ENCODE results near the gene SMTN.
A peak's percentile ranks its signal among the peaks of the same experiment; 100 is the strongest.
"Not testable (repeated sequence)": the region's sequence is repeated elsewhere in the genome, so short reads cannot be mapped to it uniquely, and the experiment has no call there.

Gene SMTN

DNA sequence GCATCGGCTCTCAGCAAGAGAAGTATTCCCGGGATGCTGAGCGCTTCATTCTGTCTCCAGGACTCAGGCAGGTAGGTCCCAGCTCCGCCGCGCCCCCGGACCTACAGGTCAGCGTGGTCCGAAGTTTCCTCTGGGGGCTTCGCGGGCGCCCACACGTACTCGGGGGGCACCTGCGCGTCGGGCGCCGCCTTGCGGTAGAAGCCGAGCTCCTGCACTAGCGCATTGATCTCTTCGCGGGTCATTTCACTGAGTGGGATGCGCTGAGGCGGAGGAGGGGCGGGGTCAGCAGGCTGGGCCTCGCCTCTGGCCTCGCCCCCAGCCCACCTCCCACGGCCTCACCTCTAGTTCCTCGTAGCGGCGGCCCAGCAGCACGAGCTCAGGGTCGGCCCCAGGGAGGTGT, 23.8 kb downstream of the SMTN start:
- DNase-seq (ENCODE audit: low read depth in 2 of 2), result no peak

DNA sequence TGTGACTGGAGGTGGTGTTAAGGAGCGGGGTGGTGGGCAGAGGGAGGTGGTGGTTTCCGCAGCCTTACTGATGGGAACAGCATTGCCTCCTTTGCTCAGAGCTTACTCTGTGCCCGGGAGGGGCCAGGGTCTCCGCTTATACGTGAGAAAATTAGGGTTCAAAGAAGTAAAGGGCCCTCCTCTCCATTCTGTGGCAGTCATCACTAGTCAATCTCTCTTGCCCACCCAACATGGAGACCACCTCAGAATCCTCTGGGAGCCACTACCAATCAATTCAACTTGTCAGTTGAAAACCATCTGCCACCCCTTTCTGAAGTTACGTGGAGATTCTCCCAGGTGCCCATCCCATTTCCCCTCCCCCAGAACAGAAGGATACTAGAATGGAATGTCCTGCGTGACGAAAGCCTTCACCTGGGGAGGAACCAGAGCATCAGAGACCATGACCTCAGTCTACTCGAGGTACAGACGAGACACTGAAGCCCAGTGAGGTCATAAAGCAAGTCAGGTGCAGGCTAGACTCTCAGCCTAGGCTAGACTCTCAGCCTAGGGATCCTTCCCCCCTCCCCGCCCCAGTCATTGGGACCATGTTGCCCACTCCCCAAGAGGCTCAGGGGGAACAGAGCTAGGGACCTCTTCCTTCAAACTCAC, 24.3 kb downstream of the SMTN start:
- no peak for DNase-seq (ENCODE audit: low read depth in 2 of 2)

DNA sequence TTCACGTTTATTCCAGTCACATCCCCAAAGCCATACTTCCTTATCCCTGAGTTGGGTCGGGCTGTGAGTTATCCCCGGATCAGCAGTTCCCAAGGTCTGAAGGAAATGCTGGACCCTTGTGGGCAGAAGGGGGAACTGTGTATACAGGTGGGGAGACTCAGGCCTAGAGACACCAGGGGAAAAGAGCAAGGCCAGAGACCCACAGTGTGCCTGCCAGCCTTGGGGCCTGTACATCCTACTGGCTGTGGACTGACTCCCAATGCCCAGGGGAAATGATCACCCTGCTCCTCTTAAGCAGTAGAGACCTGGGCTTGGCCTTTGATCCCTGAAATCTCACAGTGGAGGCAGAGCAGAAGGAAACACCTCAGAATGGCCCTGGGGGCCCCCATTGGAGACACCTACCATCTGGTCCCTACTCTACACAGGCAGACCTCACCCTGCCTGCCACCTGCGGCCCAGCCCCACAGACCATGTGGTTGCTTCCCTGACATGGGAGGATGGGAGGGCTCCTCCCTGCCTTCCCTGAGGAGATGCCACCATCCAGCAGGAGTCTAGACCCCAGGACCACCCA, 25.0 kb downstream of the SMTN start:
- no peak for DNase-seq (ENCODE audit: low read depth in 2 of 2)

DNA sequence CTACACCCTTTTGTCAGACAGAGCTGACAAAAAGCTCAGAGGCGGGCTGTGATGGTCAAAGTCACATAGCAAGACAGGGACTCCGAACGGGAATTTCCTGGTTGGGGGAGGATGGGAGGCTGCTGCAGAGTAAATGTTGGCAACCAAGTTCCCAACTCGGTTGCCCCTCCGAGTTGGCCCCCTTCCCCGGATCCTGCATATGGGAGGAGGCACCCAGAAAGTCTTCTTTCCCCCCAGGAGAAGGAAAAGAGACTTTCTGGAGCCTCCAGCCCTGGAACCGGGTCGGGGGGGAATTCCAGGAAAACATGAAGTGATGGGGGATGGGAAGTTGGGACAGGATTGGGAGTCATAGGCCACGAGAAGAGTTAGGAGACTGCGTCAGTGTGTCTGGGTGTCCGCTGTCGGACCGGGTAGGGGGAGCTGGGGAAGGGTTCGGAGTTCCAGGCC, 25.6 kb downstream of the SMTN start:
- DNase-seq (ENCODE audit: low read depth in 2 of 2), result no peak

DNA sequence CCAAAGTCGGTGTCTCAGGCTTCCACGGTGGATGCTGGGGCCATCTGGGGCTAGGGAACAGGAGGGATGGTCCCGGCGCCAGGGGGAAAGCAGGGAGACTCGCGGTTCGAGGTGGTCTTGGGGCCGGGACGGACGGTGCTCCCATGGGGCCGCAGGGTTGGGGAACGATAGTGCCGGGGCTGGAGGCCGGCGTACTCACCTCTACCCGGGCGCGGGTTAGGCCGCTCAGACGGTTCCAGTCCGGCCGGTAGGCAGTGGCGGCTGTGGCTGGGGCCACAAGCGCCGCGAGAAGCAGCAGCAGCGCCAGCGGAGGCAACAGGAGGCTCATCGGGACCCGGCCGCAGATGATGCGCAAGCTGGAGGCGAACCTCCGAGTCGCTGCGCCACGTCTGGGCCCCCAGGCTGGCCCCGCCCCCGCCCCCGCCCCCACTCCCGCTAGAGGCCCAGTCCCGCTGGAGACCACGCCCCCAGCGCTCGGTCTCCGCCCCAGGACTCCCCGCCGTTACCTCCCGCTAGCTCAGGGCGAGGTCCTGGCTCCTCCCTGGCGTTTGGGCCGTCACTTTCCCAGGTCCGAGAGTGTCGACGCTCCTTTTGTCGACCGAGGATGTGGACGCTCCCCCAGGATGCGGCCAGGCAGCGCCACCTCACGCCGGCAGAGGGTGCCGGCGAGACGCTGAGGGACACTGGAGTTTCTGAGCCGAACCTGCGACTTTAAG, 26.2 kb downstream of the SMTN start, which contains the start of gene SELENOM:
Gene SELENOM, minus strand, starts transcription at position 391 of the 716 bp plus-strand sequence. Its CDS starts 63 bp downstream, at position 328.
- peak; percentile 98 for DNase-seq (ENCODE audit: low read depth in 2 of 2)

DNA sequence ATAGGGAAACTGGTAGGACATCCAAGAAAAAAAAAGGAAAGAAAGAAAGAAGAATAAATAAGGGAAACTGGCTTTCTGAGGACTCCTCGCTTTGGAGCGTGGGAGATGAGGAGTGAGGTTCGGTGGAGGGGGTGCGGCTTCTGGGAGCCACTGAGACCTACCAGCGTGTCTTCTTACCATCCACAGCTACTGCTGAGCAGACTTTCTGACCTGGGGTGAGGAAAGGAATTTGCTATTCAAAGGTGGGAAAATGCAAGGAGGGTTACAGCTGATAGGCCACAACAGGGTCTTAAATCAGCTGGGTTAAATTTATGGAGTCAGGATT, 26.7 kb downstream of the SMTN start:
- no peak for DNase-seq (ENCODE audit: low read depth in 2 of 2)

DNA sequence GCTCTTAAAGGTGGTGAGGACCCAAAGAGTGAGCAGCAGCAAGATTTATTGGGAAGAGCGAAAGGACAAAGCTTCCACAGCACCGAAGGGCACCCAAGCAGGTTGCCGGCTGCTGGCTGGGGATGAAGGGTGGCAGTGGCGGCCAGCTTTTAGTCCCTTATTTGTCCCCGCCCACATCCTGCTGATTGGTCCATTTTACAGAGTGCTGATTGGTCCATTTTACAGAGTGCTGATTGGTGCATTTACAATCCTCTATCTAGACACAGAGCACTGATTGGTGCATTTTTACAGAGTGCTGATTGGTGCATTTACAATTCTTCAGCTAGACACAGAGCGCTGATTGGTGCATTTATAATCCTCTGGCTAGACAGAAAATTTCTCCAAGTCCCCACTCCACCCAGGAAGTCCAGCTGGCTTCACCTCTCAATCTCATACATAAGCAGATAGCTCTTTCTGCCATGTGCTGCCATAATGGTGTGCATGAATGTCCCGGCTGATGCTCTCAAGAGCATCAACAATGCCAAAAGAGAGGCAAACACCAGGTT, 31.5 kb downstream of the SMTN start:
- DNase-seq (ENCODE audit: low read depth in 2 of 2), result not testable (repeated sequence)

DNA sequence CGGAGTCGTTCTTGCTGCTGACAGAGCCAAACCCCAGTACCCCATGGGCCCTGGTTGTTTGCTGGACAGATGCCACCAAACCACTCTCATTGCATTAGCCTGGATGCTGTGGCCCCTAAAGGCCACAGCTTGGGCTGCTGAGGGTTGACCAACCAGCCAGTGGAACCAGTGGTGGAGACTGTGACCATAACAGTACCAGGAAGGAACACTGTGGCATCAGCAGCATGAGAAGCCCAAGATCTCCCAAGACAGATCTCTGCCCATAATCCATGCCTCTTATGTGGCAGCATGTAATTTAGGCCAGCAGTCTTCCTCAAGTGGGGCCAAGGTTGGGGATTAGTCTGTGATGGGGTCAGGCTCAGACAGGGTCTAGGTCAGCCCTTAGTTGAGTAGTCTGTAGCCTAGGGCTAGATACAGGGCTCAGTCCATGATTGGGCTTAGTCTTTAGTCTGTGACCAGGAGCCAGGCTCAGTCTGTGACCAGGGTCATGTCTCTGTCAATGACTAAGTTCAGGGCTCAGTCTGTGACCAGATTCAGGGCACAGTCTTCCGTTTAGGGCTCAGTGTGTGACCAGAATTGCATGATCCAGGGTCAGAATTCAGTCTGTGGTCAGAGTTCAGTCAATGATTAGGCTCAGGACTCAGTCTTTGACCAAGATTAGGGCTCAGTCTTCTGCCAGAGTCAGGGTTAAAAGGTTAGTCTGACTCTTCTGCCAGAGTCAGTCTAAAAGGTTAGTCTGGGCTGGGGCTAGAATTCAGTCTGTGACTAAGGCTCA, 37.1 kb downstream of the SMTN start:
- no peak for DNase-seq (ENCODE audit: low read depth in 2 of 2)

DNA sequence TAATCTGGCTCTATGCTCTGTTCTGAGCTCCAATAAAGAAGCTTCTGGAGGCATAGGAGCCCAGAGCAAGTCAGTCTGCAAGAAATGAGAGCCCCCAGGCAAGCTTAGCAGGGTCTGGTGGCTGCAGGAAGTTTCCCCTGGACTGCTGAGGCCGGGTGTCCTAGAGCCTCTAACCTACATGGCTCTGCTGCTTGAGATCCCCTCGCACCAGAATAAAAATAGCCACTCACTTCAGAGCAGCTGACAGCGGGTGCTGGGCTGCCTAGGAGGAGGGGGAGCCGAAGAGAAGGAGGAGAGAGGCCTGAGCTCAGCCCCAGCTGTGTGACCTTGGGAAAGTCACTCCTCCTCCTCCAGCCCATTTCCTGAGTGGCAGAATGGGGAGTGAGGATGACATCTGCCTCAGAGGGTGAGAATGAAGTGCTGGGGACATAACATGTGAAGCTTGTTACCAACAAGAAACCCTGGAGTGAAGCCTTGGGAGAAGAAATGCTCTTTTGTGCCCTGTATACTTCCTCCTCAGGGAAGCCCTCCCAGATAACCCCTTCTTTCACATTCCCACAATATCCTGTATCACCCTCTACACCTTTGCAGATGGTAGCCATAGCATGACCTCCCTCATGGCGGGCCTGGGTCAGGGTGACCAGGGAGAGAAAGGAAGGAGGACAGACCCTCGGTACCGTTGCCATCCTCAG, 38.1 kb downstream of the SMTN start:
- no peak for DNase-seq (ENCODE audit: low read depth in 2 of 2)

DNA sequence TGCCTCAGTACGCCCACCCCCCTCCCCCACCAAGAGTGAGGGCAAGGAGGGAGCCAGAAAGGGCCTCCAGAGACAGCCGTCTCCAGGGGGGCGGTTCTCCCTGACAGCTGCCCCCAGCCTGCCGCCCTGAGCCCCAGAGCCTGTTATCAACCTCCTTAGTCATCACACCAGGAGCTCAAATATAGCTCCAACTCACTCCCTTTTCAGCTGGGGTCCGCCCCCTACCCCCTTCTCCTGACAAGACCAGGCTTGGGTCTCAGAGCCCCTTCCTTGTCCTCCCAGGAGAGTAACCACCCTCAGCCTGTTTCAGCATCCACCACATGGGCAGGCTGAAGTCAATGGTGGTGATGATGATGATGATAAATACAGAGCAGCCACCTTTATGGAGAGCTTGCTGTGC, 39.1 kb downstream of the SMTN start:
- DNase-seq (ENCODE audit: low read depth in 2 of 2), result no peak

DNA sequence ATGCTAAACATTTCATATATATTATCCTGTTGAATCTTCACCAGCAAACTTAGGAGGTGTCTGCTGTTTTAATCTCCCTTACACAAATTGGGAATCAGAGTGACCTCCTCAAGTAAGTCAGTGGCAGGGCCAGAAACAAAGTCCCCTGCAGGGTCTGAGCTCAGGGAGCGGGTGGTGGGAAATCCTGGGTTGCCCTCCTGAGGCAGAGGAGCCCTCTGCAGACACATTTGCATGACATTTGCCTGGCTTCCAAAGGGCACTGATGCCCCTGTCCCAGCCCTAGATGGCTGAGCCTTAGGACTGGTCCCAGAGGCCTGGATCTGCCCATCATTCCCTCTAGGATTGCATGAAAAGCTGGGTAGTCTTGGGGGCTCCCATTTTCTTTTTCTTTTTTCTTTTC, 39.5 kb downstream of the SMTN start:
- DNase-seq (ENCODE audit: low read depth in 2 of 2), result no peak

DNA sequence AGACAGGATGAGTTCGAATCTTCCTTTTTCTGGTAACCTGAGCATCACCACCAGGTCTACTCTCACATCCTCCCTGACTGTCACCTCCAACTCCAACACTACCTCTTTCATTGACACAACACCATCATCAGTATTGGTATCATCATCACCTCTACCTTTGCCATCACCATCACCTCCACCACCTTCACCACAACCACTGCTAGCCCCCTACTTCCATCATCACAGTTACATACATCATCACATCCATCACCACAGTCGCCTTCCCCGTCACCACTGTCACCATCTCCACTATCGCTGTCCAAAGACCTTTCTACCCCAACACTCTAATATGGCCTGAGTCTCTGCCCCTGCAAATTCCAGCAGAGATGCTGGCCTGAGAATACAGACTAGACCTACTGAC, 40.3 kb downstream of the SMTN start:
- DNase-seq (ENCODE audit: low read depth in 2 of 2), result no peak

DNA sequence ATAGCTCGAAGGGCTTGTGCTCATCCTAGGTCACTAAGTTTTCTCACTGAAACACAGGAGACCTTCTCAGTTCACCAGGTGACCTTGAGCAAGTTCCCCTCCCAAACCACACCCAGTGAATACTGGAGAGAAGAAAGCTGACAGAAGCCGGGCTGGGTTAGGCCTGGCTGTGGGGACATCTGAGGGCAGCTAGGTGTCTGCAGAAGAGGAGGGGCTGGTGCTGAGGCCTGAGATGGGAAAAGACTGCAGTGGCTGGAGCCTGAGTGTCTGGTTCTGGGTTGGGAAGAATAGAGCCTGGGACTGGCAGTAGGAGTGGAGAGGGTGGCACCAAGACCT, 41.0 kb downstream of the SMTN start:
- no peak for DNase-seq (ENCODE audit: low read depth in 2 of 2)

DNA sequence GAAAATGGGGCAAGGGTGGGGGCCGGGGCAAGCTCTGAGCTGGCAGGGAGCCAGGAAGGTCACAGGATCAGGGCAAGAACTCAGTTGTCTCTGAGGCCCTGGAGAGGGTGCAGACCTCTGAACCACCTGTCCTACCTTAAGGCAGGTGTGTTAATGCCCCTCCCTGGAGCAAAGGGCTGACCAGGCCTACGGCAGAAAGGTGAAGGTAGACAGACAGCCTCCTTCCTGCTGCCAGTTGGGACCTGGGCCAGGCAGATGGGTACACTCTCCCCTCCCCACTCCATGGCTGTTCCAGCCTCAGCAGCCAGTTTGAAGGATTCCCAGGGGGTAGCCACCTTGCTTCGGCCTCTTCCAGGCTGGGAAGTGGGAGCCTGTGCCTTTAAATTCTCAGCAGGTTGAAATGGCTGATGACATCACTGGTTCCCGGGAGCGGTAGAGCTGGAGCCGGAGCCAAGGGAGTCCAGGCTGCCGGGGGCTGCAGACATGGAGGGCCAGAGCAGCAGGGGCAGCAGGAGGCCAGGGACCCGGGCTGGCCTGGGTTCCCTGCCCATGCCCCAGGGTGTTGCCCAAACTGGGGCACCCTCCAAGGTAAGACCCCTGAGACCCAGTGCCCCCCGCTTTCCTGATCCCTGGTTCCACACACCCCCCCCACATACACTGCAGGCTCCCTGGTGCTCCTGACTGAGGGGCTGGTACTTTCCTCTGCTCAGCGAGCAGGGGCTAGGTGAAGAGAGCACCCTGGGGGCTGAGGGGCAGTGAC, 41.6 kb downstream of the SMTN start, which contains the start of gene INPP5J:
Gene INPP5J, plus strand, starts transcription at position 435 of the 760 bp plus-strand sequence. Its CDS starts 49 bp downstream, at position 484.
- peak in 1 of 2 experiments; percentile 24 for DNase-seq (ENCODE audit: low read depth in 2 of 2)

DNA sequence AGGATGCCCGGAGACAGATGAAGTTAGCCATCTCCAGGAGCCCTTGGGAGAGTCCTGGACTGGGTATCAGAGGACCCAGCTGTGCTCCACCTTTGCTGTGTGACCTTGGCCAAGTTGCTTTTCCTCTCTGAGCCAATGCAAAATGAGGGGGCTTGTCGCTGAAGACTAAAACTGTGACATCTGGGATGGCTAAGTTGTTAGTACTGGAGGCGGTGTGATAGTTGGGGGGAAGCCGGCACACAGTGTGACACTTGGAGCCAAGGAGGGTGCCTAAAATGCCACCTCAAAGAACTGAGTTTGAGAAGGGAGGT, 42.1 kb downstream of the SMTN start:
- DNase-seq (ENCODE audit: low read depth in 2 of 2), result no peak

DNA sequence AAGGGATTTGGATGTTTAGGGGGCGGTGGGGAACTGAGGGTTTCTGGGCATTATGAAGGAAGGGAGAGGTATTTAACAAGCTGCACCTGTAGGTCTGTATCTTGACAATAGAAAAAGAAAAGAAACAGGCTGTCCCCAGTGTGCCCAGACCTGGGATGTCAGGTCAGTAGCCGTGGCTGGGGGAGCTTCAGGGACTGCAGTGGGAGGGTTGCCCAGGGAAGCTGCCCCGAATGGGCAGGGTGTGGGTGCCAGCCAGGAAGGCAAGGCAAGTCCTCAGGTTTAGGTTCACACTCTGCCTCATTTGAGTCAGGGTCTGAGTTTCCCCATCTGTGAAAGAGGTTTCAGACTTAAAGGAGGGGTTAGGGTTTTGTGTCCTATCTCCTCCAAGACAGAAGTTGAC, 43.2 kb downstream of the SMTN start:
- DNase-seq (ENCODE audit: low read depth in 2 of 2), result no peak

DNA sequence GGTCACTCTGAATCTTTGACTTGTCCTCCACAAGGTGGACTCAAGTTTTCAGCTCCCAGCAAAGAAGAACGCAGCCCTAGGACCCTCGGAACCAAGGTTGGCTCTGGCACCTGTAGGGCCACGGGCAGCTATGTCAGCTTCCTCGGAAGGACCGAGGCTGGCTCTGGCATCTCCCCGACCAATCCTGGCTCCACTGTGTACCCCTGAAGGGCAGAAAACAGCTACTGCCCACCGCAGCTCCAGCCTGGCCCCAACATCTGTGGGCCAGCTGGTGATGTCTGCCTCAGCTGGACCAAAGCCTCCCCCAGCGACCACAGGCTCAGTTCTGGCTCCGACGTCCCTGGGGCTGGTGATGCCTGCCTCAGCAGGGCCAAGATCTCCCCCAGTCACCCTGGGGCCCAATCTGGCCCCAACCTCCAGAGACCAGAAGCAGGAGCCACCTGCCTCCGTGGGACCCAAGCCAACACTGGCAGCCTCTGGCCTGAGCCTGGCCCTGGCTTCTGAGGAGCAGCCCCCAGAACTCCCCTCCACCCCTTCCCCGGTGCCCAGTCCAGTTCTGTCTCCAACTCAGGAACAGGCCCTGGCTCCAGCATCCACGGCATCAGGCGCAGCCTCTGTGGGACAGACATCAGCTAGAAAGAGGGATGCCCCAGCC, 43.8 kb downstream of the SMTN start:
- DNase-seq (ENCODE audit: low read depth in 2 of 2), result no peak

DNA sequence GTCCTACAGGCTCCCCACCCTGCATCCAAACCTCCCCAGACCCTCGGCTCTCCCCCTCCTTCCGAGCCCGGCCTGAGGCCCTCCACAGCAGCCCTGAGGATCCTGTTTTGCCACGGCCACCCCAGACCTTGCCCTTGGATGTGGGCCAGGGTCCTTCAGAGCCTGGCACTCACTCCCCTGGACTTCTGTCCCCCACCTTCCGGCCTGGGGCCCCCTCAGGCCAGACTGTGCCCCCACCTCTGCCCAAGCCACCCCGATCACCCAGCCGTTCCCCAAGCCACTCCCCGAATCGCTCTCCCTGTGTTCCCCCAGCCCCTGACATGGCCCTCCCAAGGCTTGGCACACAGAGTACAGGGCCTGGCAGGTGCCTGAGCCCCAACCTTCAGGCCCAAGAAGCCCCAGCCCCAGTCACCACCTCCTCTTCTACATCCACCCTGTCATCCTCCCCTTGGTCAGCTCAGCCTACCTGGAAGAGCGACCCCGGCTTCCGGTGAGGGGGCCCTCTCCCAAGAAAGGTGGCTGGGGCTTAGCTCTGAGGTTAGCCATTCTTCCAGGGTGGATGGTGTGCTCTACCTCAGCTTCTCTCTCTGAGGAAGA, 44.5 kb downstream of the SMTN start:
- DNase-seq (ENCODE audit: low read depth in 2 of 2), result no peak

DNA sequence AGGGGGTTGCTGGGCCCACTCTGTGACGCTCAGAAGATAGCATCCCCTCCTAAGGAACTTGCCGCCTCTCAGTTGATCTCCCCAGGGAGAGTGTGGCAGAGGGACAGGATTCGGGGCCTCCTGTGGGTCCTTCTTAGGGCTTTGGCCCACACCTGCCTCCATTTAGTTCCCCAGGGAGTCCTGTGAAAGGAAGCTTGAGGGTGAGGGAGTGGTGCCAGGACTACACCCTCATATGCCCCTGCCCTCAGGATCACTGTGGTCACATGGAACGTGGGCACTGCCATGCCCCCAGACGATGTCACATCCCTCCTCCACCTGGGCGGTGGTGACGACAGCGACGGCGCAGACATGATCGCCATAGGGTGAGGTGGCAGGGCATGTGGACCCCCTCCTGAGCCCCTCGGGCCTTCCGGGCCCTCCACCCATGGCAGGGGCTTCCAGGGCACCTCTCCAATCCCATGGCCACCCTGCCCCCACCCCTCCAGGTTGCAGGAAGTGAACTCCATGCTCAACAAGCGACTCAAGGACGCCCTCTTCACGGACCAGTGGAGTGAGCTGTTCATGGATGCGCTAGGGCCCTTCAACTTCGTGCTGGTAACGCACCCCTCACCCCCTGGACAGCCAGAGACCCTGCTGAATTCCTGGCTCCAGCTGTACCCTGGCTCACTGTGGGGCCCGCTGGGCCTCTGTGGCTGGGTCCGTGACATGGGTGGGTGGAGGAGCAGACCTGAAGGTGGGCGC, 45.2 kb downstream of the SMTN start:
- no peak for DNase-seq (ENCODE audit: low read depth in 2 of 2)

DNA sequence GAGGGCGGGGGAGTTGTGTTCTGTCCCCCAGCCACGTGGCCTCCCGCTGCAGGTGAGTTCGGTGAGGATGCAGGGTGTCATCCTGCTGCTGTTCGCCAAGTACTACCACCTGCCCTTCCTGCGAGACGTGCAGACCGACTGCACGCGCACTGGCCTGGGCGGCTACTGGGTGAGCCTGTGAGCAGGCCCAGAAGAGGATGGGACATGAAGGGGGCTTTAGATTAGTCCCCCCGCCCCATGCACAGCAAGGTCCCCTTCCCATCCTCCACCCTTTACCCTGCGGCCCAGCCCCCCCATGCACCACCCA, 45.7 kb downstream of the SMTN start:
- no peak for DNase-seq (ENCODE audit: low read depth in 2 of 2)

All from fibroblast of skin of left quadriceps (primary cell).